T-helper 17 cell (primary cell): Measurements from ENCODE around the gene TSC22D4. TPM values are rescaled to one million over a fixed set of nuclear protein-coding genes. Genes with fewer than 3 reads are reported as not detected.
A peak's percentile ranks its signal among the peaks of the same experiment; 100 is the strongest.
"Not testable (repeated sequence)": the region's sequence is repeated elsewhere in the genome, so short reads cannot be mapped to it uniquely, and the experiment has no call there.

ENCODE experiments used
- ATAC-seq: fragments of 150-1000 bp; cut with Tn5 transposase; 2 replicates; pipeline ENCODE4 v1.10.0; 2021; ENCODE audit warnings: mild to moderate bottlenecking, moderate library complexity
- DNase-seq, 3 donors: peaks; one replicate each; pipeline versions ENCODE4 v3.0.0 to v3.0.0-alpha.2; 2020 to 2021
- H3K9me3 ChIP-seq: one replicate; pipeline ENCODE4 v1.7.0; 2013; ENCODE audit warnings: low read length, mild to moderate bottlenecking; ENCODE audit not compliant: control insufficient read depth, poor library complexity, severe bottlenecking
- H3K27ac Mint-ChIP-seq: one replicate; pipeline ENCODE4 v1.8.0; 2022; ENCODE audit warnings: mild to moderate bottlenecking, moderate library complexity, mixed read lengths
- H3K27me3 Mint-ChIP-seq: one replicate; pipeline ENCODE4 v1.8.0; 2022; ENCODE audit warnings: mixed read lengths
- H3K36me3 Mint-ChIP-seq: one replicate; pipeline ENCODE4 v1.8.0; 2022; ENCODE audit warnings: low read depth, mixed read lengths
- H3K4me1 Mint-ChIP-seq: one replicate; pipeline ENCODE4 v1.8.0; 2022; ENCODE audit warnings: mild to moderate bottlenecking, mixed read lengths
- H3K4me3 Mint-ChIP-seq: one replicate; pipeline ENCODE4 v1.8.0; 2022; ENCODE audit warnings: mild to moderate bottlenecking, moderate library complexity, mixed read lengths
- total RNA-seq, 4 donors: library from RNA in 2 of 4; stranded (reverse) in 2 of 4; gene quantifications; one replicate each; pipeline ENCODE4 v1.2.3 and lab custom pipeline; 2022 to 2026

TSC22D4 gene
- total RNA-seq, 2 donors from 2014 or later, result 94.7 to 104 TPM

GRCh38 chr7:100464210-100464660, 14.8 kb downstream of the TSC22D4 start, which contains the start of gene SPACDR:
SPACDR (minus strand) TSS chr7:100464260; CDS start chr7:100464025, 235 bp downstream.
- ATAC-seq (no peak), DNase-seq (no peak)
- H3K9me3 ChIP-seq, result no peaks in the 10 kb centered on the region
- Mint-ChIP-seq H3K36me3 (no peaks in the 10 kb centered on the region), H3K27ac (peak within 1 kb of the TSS; percentile 84), H3K4me3 (no peak within 1 kb of the TSS), H3K4me1 (peaks cover 2% of the 10 kb centered on the region), H3K27me3 (no peaks in the 10 kb centered on the region)

GRCh38 chr7:100457033-100457432, 22.0 kb downstream of the TSC22D4 start:
- no peaks in the 10 kb centered on the region for H3K27me3 Mint-ChIP-seq
- DNase-seq (no peak), ATAC-seq (no peak)
- peaks cover 8% of the 10 kb centered on the region for H3K4me1 Mint-ChIP-seq
- no peak overlapping the region for H3K27ac Mint-ChIP-seq
- H3K36me3 Mint-ChIP-seq, result no peaks in the 10 kb centered on the region
- H3K4me3 Mint-ChIP-seq, result no peak overlapping the region
- no peaks in the 10 kb centered on the region for H3K9me3 ChIP-seq

- Mint-ChIP-seq H3K27me3 (no peaks in the 10 kb centered on the region), H3K4me1 (peaks cover 8% of the 10 kb centered on the region), H3K36me3 (no peaks in the 10 kb centered on the region), H3K4me3 (no peak overlapping the region), H3K27ac (no peak overlapping the region)
- DNase-seq (no peak), ATAC-seq (no peak)
- H3K9me3 ChIP-seq, result no peaks in the 10 kb centered on the region
These were observed 22.5 kb downstream of the TSC22D4 start for GRCh38 chr7:100456562-100456961.

- Mint-ChIP-seq H3K36me3 (no peaks in the 10 kb centered on the region), H3K27ac (peak overlapping the region; percentile 67), H3K4me3 (no peak overlapping the region), H3K4me1 (peaks cover 12% of the 10 kb centered on the region), H3K27me3 (no peaks in the 10 kb centered on the region)
- no peaks in the 10 kb centered on the region for H3K9me3 ChIP-seq
- no peak for ATAC-seq
- no peak for DNase-seq
These were observed 23.8 kb downstream of the TSC22D4 start for GRCh38 chr7:100455206-100455605.

- not testable (repeated sequence) for ATAC-seq, DNase-seq, H3K27ac Mint-ChIP-seq, H3K4me3 Mint-ChIP-seq, H3K27me3 Mint-ChIP-seq, H3K9me3 ChIP-seq, H3K36me3 Mint-ChIP-seq
- peaks cover 12% of the 10 kb centered on the region for H3K4me1 Mint-ChIP-seq
These were observed 25.2 kb downstream of the TSC22D4 start for GRCh38 chr7:100453854-100454253.

- Mint-ChIP-seq H3K36me3 (no peaks in the 10 kb centered on the region), H3K27me3 (no peaks in the 10 kb centered on the region), H3K4me3 (no peak overlapping the region), H3K27ac (no peak overlapping the region), H3K4me1 (peaks cover 11% of the 10 kb centered on the region)
- H3K9me3 ChIP-seq, result no peaks in the 10 kb centered on the region
- ATAC-seq (no peak), DNase-seq (no peak)
These were observed 26.5 kb downstream of the TSC22D4 start for GRCh38 chr7:100452513-100452912.

- no peak for ATAC-seq
These were observed 29.7 kb downstream of the TSC22D4 start for GRCh38 chr7:100449190-100449795.

GRCh38 chr7:100447363-100447762, 31.7 kb downstream of the TSC22D4 start:
- not testable (repeated sequence) for ATAC-seq, H3K27ac Mint-ChIP-seq, H3K4me3 Mint-ChIP-seq, H3K27me3 Mint-ChIP-seq, DNase-seq, H3K9me3 ChIP-seq, H3K36me3 Mint-ChIP-seq
- H3K4me1 Mint-ChIP-seq, result peaks cover 12% of the 10 kb centered on the region

More at GRCh38 chr7:100449190-100449795, 29.7 kb downstream of the TSC22D4 start:
- peaks cover 11% of the 10 kb centered on the region for H3K4me1 Mint-ChIP-seq
- H3K4me3 Mint-ChIP-seq, result no peak overlapping the region
- no peaks in the 10 kb centered on the region for H3K36me3 Mint-ChIP-seq
- no peaks in the 10 kb centered on the region for H3K9me3 ChIP-seq
- no peak for DNase-seq
- no peaks in the 10 kb centered on the region for H3K27me3 Mint-ChIP-seq
- no peak overlapping the region for H3K27ac Mint-ChIP-seq

GRCh38 chr7:100446040-100446439, 33.0 kb downstream of the TSC22D4 start:
- Mint-ChIP-seq H3K4me1 (peaks cover 12% of the 10 kb centered on the region), H3K4me3 (no peak overlapping the region), H3K27me3 (no peaks in the 10 kb centered on the region), H3K27ac (no peak overlapping the region), H3K36me3 (no peaks in the 10 kb centered on the region)
- H3K9me3 ChIP-seq, result no peaks in the 10 kb centered on the region
- DNase-seq (no peak), ATAC-seq (no peak)

- Mint-ChIP-seq H3K27me3 (no peaks in the 10 kb centered on the region), H3K4me3 (no peak overlapping the region), H3K4me1 (peaks cover 8% of the 10 kb centered on the region), H3K36me3 (no peaks in the 10 kb centered on the region), H3K27ac (peak overlapping the region; percentile 79)
- no peaks in the 10 kb centered on the region for H3K9me3 ChIP-seq
- DNase-seq, result no peak
- ATAC-seq, result peak; percentile 40
These were observed 34.4 kb downstream of the TSC22D4 start for GRCh38 chr7:100444311-100445278.

- no peak overlapping the region for H3K4me3 Mint-ChIP-seq
- no peak for ATAC-seq
- no peaks in the 10 kb centered on the region for H3K27me3 Mint-ChIP-seq
- peaks cover 8% of the 10 kb centered on the region for H3K4me1 Mint-ChIP-seq
- H3K9me3 ChIP-seq, result no peaks in the 10 kb centered on the region
- H3K27ac Mint-ChIP-seq, result peak overlapping the region; percentile 47
- H3K36me3 Mint-ChIP-seq, result no peaks in the 10 kb centered on the region
- DNase-seq, result no peak
These were observed 35.7 kb downstream of the TSC22D4 start for GRCh38 chr7:100443096-100443840.

GRCh38 chr7:100441641-100442535, 37.1 kb downstream of the TSC22D4 start:
- no peaks in the 10 kb centered on the region for H3K27me3 Mint-ChIP-seq

More at GRCh38 chr7:100441641-100442535, 37.1 kb downstream of the TSC22D4 start:
- no peaks in the 10 kb centered on the region for H3K9me3 ChIP-seq
- Mint-ChIP-seq H3K27ac (no peak overlapping the region), H3K4me1 (peaks cover 8% of the 10 kb centered on the region), H3K36me3 (no peaks in the 10 kb centered on the region), H3K4me3 (no peak overlapping the region)
- ATAC-seq (no peak), DNase-seq (no peak)
